ENCODE data around the gene SLIT3.

SLIT3 gene

GRCh38 chr5:168975331-168975730, 325.6 kb downstream of the SLIT3 start:
- Histone ChIP-seq H3K4me3 (replicated peaks; ENCODE audit: low read depth, low read length) (no peak overlapping the region), H3K36me3 (ENCODE audit: control insufficient read depth, insufficient read depth, low read length) (no peaks in the 10 kb centered on the region), H3K27me3 (replicated peaks; ENCODE audit: control insufficient read depth, insufficient read depth, low read length) (peaks cover 2% of the 10 kb centered on the region)
- no peak for DNase-seq (ENCODE audit: extremely low read depth, insufficient read length)
- TF ChIP-seq CTCF (IDR thresholded peaks at IDR 0.05; ENCODE audit: insufficient read depth, low read length, poor library complexity, severe bottlenecking), result no peak

- H3K27me3 ChIP-seq (replicated peaks; ENCODE audit: control insufficient read depth, insufficient read depth, low read length), result peaks cover 2% of the 10 kb centered on the region
- TF ChIP-seq CTCF (IDR thresholded peaks at IDR 0.05; ENCODE audit: insufficient read depth, low read length, poor library complexity, severe bottlenecking), result no peak
- DNase-seq (ENCODE audit: extremely low read depth, insufficient read length), result no peak
- no peaks in the 10 kb centered on the region for H3K36me3 ChIP-seq (ENCODE audit: control insufficient read depth, insufficient read depth, low read length)
- no peak overlapping the region for H3K4me3 ChIP-seq (replicated peaks; ENCODE audit: low read depth, low read length)
Measured at GRCh38 chr5:168974082-168974481, 326.9 kb downstream of the SLIT3 start.

GRCh38 chr5:168972731-168973130, 328.2 kb downstream of the SLIT3 start:
- Histone ChIP-seq H3K36me3 (ENCODE audit: control insufficient read depth, insufficient read depth, low read length) (no peaks in the 10 kb centered on the region), H3K4me3 (replicated peaks; ENCODE audit: low read depth, low read length) (no peak overlapping the region), H3K27me3 (replicated peaks; ENCODE audit: control insufficient read depth, insufficient read depth, low read length) (peaks cover 2% of the 10 kb centered on the region)
- DNase-seq (ENCODE audit: extremely low read depth, insufficient read length), result no peak
- no peak for TF ChIP-seq CTCF (IDR thresholded peaks at IDR 0.05; ENCODE audit: insufficient read depth, low read length, poor library complexity, severe bottlenecking)

GRCh38 chr5:168971100-168971499, 329.8 kb downstream of the SLIT3 start:
- Histone ChIP-seq H3K27me3 (replicated peaks; ENCODE audit: control insufficient read depth, insufficient read depth, low read length) (peaks cover 2% of the 10 kb centered on the region), H3K4me3 (replicated peaks; ENCODE audit: low read depth, low read length) (no peak overlapping the region), H3K36me3 (ENCODE audit: control insufficient read depth, insufficient read depth, low read length) (no peaks in the 10 kb centered on the region)
- TF ChIP-seq CTCF (IDR thresholded peaks at IDR 0.05; ENCODE audit: insufficient read depth, low read length, poor library complexity, severe bottlenecking), result no peak
- DNase-seq (ENCODE audit: extremely low read depth, insufficient read length), result no peak

DNA sequence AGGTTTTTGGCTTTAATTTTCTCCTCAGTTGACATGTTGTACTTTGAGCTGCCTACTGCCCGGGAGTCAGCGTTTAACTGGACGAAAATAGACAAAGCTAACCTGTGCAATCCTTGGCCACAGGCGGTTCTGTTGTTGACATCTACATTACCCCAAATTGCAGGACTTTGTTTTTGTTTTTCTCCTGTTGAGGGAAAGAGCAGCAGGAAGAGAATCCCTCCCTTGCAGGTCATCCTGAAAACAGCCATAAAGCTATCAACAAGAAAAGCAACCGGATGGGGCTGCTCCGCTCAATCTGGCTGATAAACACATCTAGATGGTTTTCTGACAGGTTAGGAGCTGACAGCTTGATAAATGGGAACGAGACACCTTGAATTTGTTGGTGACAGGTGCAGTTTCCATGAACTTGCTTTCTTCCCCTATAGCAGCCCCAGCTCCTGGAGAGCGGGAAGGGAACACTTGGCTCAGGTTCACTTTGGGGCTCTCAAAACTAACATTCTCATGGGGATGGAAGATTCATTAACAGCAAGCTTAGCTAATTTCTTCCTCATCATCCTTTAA, 331.5 kb downstream of the SLIT3 start:
- TF ChIP-seq CTCF (IDR thresholded peaks at IDR 0.05; ENCODE audit: insufficient read depth, low read length, poor library complexity, severe bottlenecking), result no peak
- DNase-seq (ENCODE audit: extremely low read depth, insufficient read length), result no peak
- H3K27me3 ChIP-seq (replicated peaks; ENCODE audit: control insufficient read depth, insufficient read depth, low read length), result peaks cover 2% of the 10 kb centered on the region

More for the DNA sequence above, 331.5 kb downstream of the SLIT3 start:
- no peaks in the 10 kb centered on the region for H3K36me3 ChIP-seq (ENCODE audit: control insufficient read depth, insufficient read depth, low read length)
- H3K4me3 ChIP-seq (replicated peaks; ENCODE audit: low read depth, low read length), result no peak overlapping the region

Data from GM06990 (cell line).